WI38 (cell line): ENCODE measurements around the gene SMURF2.

Experiments used
- H3K4me3 ChIP-seq: 2 replicates; pipeline ENCODE4 v1.5.1; 2011; ENCODE audit warnings: low read depth, mild to moderate bottlenecking, control low read depth, low read length
- TF ChIP-seq, protein P1 (sequence below): IDR thresholded peaks from 2 replicates; pipeline ENCODE4 v1.5.1; 2012; ENCODE audit warnings: low read depth, mild to moderate bottlenecking, control low read depth, low read length

Gene SMURF2

DNA sequence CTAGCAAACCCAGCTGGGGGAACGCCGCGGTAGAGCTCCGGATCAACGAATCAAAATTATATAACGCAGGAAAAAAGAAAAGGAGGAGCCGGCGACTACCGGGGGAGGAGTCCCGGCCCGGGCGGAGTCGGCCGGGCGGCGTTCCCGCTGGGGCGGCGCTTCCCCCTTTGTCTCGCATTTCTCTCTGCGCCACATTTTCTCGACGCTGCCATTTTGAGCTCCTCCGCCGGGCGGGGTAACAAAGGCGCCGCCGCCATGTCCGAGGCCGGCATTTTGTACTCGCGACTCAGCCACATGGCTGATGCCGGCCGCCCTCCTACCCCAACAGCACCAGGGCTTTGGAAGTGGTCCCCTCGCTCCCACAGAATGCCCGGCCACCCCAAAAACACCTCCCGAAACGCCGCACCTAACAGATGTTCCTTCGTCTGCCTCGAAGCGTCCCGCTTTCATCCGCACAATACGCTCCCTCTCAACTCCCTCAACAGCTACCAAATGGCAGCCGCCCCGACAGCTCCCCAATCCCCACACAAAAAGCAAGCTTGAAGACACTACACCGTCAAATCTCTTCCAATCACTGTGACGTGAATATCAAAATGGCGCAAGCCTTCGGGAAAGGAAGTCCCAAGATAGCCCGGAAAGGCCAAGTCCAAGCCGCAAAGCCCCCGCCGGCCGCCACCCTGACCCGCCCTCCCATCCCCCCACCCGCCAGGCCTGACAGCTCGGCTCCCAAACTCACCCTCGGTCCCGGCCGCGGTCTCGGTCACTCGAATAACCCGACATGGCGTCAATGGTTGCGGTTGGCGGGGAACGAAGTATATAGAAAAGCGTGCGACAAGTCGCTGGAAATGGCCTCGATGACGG lies 156.5 kb downstream of the SMURF2 start:
- TF ChIP-seq, protein P1, sequence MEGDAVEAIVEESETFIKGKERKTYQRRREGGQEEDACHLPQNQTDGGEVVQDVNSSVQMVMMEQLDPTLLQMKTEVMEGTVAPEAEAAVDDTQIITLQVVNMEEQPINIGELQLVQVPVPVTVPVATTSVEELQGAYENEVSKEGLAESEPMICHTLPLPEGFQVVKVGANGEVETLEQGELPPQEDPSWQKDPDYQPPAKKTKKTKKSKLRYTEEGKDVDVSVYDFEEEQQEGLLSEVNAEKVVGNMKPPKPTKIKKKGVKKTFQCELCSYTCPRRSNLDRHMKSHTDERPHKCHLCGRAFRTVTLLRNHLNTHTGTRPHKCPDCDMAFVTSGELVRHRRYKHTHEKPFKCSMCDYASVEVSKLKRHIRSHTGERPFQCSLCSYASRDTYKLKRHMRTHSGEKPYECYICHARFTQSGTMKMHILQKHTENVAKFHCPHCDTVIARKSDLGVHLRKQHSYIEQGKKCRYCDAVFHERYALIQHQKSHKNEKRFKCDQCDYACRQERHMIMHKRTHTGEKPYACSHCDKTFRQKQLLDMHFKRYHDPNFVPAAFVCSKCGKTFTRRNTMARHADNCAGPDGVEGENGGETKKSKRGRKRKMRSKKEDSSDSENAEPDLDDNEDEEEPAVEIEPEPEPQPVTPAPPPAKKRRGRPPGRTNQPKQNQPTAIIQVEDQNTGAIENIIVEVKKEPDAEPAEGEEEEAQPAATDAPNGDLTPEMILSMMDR = no peak
- H3K4me3 ChIP-seq = peak overlapping the region; percentile 97

DNA sequence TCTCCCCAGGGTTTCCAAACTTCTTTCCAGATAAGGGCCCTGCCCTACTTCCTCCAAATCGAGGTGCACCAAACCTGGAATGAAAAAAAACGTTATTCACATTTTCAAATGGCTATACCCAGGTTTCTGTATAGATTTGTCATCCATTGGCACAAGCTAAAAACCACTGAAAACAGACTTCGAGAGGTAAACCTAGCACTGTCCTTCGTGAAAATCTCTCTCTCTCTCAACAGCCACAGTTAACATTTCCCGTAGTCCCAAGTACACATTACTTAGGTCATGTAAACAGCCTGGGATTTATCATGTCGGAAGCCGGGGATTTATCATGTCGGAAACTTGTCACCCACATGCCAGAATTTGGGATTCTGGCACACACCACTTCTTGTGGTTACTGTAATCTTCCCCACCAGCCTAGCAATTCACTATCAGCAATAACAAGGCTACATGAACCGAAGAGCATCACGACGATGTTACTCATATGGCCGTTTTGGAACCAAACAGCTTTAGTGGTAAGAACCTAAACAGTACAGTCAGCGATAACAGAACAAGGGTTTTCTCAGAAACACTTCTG lies 157.3 kb downstream of the SMURF2 start:
- TF ChIP-seq, protein P1 = no peak
- peak overlapping the region; percentile 97 for H3K4me3 ChIP-seq

DNA sequence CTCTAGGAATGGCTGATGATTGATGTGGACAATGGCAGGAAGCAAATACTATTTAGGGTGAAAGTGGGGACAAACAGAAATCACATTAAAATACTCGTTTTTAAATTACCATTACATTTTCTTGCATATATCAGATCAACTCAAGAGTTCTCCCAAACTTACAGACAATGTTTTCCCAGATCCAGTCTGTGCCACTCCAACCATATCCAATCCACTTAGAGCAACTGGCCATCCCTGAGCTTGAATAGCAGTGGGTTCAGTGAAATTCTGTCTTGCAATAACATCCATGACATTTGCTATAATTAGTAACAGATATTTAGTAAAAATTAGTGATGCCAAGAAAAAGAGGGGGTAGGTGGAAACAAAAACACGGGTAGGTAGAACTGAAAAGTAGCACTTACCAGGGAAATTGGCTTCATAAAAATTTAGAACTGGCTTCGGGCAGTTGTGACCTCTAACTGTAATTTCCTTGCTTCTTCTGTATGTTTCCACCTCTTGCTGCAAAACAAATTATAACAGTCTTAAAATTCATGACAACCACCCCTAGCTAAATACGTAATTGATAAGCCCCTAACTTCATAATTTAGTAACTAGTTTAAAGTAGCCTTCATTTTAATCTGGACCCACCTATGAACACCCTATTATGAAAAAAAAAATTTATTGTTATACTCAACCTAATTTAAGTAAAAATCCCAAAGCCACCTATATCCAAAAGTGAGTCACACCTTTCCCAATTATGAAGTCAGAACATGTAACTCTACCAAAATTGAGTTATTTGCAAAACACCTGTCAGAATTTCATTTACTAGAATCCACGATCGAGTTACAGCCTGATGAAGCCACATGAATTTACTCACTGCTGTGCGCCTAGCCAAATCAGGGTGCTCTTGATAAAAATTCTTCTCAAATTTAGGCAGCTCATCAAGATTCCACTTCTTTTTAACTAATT lies 158.0 kb downstream of the SMURF2 start:
- TF ChIP-seq, protein P1 = no peak
- peak overlapping the region; percentile 97 for H3K4me3 ChIP-seq

- H3K4me3 ChIP-seq = peak overlapping the region; percentile 97; the same call in 1 of the 2 replicates
- TF ChIP-seq, protein P1 = no peak
Measured at GRCh38 chr17:64503341-64503740, 158.8 kb downstream of the SMURF2 start.

DNA sequence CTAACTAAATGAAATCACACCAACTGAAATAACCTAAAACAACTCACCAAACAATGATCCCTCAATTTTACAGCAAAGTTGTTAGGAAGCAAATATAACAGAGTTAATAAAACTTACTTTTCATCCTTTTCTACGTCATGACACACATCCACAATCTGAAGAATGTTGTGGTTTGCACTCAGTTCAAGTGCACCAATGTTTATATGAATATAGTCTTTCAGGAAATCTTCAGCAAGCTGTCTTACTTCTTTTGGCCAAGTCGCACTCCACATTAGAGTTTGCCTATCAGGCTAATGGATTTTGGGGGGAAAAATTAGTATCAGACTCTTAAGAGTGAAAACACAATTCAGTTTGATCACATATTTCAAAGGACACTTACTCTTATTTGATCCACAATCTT lies 159.3 kb downstream of the SMURF2 start:
- TF ChIP-seq, protein P1 = no peak
- H3K4me3 ChIP-seq = no peak overlapping the region

GRCh38 chr17:64502021-64502420 lies 160.1 kb downstream of the SMURF2 start:
- H3K4me3 ChIP-seq = no peak overlapping the region
- TF ChIP-seq, protein P1 = no peak
